ENCODE results near the gene STK39. TPM values are rescaled to one million over a fixed set of nuclear protein-coding genes. Genes with fewer than 3 reads are reported as not detected.

STK39 gene
- total RNA-seq, 1 donor, result 18.1 TPM

DNA sequence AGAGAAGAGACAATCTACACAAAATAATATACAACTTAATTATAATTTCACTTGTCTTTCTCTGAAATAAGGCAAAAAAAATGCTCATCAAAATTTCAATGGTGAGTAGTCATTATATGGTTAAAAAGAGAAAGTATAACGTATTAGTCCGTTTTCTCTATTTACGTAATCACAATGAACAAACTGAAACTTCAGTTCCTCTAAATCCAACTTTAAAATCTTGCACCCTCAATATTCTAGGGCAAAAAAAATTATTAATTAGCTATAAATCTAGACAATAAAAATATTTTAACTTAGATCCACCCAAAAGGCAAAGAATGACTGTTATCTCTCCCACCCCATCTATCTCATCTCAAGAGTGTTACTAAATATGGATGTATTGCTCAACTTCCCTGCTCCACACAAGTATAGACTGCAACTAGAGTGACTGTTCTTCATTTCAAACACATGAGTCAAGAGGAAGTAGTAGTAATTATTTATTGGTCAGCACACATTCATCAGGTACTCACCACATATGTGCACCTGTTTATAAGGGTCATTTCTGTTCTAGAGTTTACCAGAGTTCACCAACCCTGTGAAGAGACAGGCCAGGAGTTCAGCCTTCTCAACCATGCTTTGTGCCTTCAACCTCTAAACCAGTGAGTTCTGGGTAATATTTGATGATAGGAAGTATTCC is 36.4 kb downstream of the STK39 start:
- Histone ChIP-seq H4K20me1 (ENCODE audit: insufficient read depth, low read length) (peaks cover 9% of the 10 kb centered on the region), H2AFZ (ENCODE audit: low read length) (no peak overlapping the region), H3K79me2 (ENCODE audit: insufficient read depth, low read length) (peaks cover 67% of the 10 kb centered on the region)

DNA sequence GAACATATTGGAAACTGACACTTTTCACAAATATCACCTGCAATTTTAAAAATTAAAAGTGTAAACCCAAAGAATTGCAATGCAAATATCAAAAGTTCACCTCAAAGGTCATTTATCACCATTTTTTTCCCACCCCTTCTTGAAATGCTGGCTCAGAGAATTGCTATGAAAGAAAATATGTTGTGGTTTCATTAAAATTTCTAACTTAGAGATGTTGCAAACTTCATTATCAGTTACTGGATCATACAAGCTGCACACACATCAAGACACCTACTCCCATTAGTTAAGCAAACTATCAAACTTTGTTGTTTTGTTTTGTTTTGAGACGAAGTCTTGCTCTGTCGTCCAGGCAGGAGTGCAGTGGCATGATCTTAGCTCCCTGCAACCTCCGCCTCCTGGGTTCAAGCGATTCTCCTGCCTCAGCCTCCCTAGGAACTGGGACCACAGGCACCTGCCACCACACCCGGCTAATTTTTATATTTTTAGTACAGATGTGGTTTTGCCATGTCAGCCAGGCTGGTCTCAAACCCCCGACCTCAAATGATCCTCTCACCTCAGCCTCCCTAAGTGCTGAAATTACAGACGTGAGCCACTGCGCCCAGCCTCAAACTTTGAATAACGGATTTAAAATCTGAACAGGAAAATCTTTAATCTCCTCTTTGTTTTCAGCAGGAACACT is 37.0 kb downstream of the STK39 start:
- Histone ChIP-seq H3K4me3 (ENCODE audit: insufficient read depth, low read length) (peak overlapping the region; percentile 35), H3K79me2 (ENCODE audit: insufficient read depth, low read length) (peaks cover 63% of the 10 kb centered on the region), H3K4me2 (ENCODE audit: insufficient read depth, low read length) (peak overlapping the region; percentile 53), H2AFZ (ENCODE audit: low read length) (no peak overlapping the region), H3K27ac (ENCODE audit: low read depth, low read length) (peak overlapping the region; percentile 42), H3K9me3 (ENCODE audit: low read depth, low read length) (no peaks in the 10 kb centered on the region), H3K36me3 (ENCODE audit: insufficient read depth, low read length) (no peaks in the 10 kb centered on the region), H3K4me1 (ENCODE audit: insufficient read depth, low read length) (peaks cover 26% of the 10 kb centered on the region), H3K27me3 (ENCODE audit: insufficient read depth, low read length) (no peaks in the 10 kb centered on the region), H4K20me1 (ENCODE audit: insufficient read depth, low read length) (peaks cover 5% of the 10 kb centered on the region)
- TF ChIP-seq, protein P1, sequence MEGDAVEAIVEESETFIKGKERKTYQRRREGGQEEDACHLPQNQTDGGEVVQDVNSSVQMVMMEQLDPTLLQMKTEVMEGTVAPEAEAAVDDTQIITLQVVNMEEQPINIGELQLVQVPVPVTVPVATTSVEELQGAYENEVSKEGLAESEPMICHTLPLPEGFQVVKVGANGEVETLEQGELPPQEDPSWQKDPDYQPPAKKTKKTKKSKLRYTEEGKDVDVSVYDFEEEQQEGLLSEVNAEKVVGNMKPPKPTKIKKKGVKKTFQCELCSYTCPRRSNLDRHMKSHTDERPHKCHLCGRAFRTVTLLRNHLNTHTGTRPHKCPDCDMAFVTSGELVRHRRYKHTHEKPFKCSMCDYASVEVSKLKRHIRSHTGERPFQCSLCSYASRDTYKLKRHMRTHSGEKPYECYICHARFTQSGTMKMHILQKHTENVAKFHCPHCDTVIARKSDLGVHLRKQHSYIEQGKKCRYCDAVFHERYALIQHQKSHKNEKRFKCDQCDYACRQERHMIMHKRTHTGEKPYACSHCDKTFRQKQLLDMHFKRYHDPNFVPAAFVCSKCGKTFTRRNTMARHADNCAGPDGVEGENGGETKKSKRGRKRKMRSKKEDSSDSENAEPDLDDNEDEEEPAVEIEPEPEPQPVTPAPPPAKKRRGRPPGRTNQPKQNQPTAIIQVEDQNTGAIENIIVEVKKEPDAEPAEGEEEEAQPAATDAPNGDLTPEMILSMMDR (IDR thresholded peaks at IDR 0.05; ENCODE audit: extremely low read depth, low read depth, low read length), result no peak
- DNase-seq (ENCODE audit: insufficient read length, low spot score, missing footprints), result no peak

More for the DNA sequence above, 36.4 kb downstream of the STK39 start:
- TF ChIP-seq, protein P1 (IDR thresholded peaks at IDR 0.05; ENCODE audit: extremely low read depth, low read depth, low read length), result no peak
- H3K9me3 ChIP-seq (ENCODE audit: low read depth, low read length), result no peaks in the 10 kb centered on the region
- H3K4me2 ChIP-seq (ENCODE audit: insufficient read depth, low read length), result peak overlapping the region; percentile 53
- H3K4me1 ChIP-seq (ENCODE audit: insufficient read depth, low read length), result peaks cover 33% of the 10 kb centered on the region
- DNase-seq (ENCODE audit: insufficient read length, low spot score, missing footprints), result no peak
- H3K4me3 ChIP-seq (ENCODE audit: insufficient read depth, low read length), result peak overlapping the region; percentile 35
- no peaks in the 10 kb centered on the region for H3K27me3 ChIP-seq (ENCODE audit: insufficient read depth, low read length)
- peak overlapping the region; percentile 42 for H3K27ac ChIP-seq (ENCODE audit: low read depth, low read length)
- H3K36me3 ChIP-seq (ENCODE audit: insufficient read depth, low read length), result no peaks in the 10 kb centered on the region

DNA sequence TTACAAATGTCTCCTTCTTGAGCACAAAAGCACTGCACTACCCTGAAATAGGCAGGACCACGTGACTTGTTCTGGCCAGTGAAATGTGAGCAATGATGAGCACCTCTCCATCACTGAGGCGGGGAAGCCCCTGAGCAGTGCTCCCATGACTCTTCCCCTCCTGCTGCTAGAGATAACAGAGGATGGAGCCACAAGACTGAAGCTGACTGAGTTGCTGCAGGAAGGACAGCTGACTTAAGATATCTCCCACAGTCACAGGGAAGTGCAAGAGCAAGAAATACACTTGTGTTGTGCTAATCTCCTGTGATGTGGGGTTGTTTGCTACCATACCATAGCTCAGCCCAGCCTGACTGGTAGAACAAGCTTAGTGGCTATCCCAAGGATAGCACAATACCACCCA is 38.7 kb downstream of the STK39 start:
- Histone ChIP-seq H3K27ac (ENCODE audit: low read depth, low read length) (no peak overlapping the region), H3K4me3 (ENCODE audit: insufficient read depth, low read length) (no peak overlapping the region), H2AFZ (ENCODE audit: low read length) (no peak overlapping the region), H3K9me3 (ENCODE audit: low read depth, low read length) (no peaks in the 10 kb centered on the region), H3K79me2 (ENCODE audit: insufficient read depth, low read length) (peaks cover 64% of the 10 kb centered on the region), H3K4me2 (ENCODE audit: insufficient read depth, low read length) (no peak overlapping the region), H3K36me3 (ENCODE audit: insufficient read depth, low read length) (no peaks in the 10 kb centered on the region), H4K20me1 (ENCODE audit: insufficient read depth, low read length) (peaks cover 5% of the 10 kb centered on the region), H3K27me3 (ENCODE audit: insufficient read depth, low read length) (no peaks in the 10 kb centered on the region), H3K4me1 (ENCODE audit: insufficient read depth, low read length) (peaks cover 26% of the 10 kb centered on the region)
- DNase-seq (ENCODE audit: insufficient read length, low spot score, missing footprints), result no peak
- TF ChIP-seq, protein P1 (IDR thresholded peaks at IDR 0.05; ENCODE audit: extremely low read depth, low read depth, low read length), result no peak

DNA sequence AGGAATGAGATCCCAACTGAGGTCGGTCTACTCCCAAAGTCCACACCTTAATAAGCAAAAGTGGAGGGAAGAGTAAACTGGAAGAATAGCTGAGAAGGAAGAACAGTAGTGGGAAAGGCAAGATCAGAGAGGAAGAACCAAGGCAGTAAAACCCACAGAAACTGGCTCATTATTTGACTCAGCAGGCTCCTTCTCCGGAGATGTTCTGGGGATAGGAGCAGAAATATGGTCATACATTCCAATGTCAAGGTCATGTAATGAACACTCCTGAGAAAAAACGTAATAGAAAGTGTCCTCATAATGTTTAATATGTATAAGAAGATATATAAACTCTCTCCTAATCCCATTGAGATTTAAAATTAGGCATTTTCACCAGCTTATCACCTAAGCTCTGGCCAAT is 39.5 kb downstream of the STK39 start:
- TF ChIP-seq, protein P1 (IDR thresholded peaks at IDR 0.05; ENCODE audit: extremely low read depth, low read depth, low read length), result no peak
- Histone ChIP-seq H2AFZ (ENCODE audit: low read length) (no peak overlapping the region), H3K4me3 (ENCODE audit: insufficient read depth, low read length) (no peak overlapping the region), H3K79me2 (ENCODE audit: insufficient read depth, low read length) (peaks cover 67% of the 10 kb centered on the region), H3K4me1 (ENCODE audit: insufficient read depth, low read length) (peaks cover 26% of the 10 kb centered on the region), H3K36me3 (ENCODE audit: insufficient read depth, low read length) (no peaks in the 10 kb centered on the region), H3K4me2 (ENCODE audit: insufficient read depth, low read length) (no peak overlapping the region), H3K9me3 (ENCODE audit: low read depth, low read length) (no peaks in the 10 kb centered on the region), H4K20me1 (ENCODE audit: insufficient read depth, low read length) (peaks cover 5% of the 10 kb centered on the region), H3K27me3 (ENCODE audit: insufficient read depth, low read length) (no peaks in the 10 kb centered on the region), H3K27ac (ENCODE audit: low read depth, low read length) (no peak overlapping the region)
- DNase-seq (ENCODE audit: insufficient read length, low spot score, missing footprints), result no peak

Data from osteoblast (primary cell).